ENCODE measurements around the gene SKA3. TPM values are rescaled to one million over a fixed set of nuclear protein-coding genes. Genes with fewer than 3 reads are reported as not detected.
A peak's percentile ranks its signal among the peaks of the same experiment; 100 is the strongest.
"Not testable (repeated sequence)": the region's sequence is repeated elsewhere in the genome, so short reads cannot be mapped to it uniquely, and the experiment has no call there.

Gene SKA3
- total RNA-seq (2014; rRNA removed; shearing (Covaris generic); ENCODE audit: low replicate concordance), result 13.3 and 18.5 TPM in 2 replicates

DNA sequence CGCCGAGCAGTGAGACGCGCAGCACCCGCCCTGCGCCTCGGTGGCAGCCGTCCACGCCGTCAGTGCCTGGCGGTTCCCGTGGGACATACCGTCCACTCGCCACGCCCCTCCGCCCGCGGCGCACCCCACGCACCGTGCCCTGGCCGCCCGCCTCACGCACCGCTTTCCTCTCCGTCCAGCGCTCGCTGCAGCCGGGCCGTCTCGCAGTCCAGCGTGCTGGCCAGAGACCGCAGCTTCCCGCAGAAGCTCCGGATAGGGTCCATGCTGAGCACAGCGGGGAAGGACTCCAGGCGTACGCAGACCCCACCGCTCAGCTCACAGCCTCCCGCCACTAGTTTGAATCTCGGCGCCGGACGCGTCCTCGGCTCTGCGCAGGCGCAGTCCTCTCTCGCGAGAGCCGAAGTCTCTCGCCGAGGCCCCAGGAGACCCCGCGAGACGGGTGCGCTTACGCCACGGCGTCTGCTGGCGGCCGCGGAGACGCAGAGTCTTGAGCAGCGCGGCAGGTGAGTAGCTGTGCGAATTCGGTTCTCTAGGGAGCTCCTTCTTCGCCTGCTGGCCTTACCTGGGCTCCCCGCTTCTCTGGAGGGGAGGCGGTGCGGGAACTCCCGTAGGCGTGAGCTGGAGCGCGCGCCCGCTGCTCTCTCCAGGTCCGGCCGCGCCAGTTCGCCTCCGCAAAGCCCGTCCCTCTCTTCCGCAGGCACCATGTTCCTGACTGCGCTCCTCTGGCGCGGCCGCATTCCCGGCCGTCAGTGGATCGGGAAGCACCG, at the start of gene SKA3, which contains the start of gene MRPL57:
SKA3 (minus strand) TSS at position 338 of the 767 bp plus-strand sequence; CDS start at position 263, 75 bp downstream.
MRPL57 (plus strand) TSS at position 444 of the 767 bp plus-strand sequence; CDS start at position 703, 259 bp downstream.
- Histone ChIP-seq H3K4me3 (peak within 1 kb of the TSS; percentile 80), H3K27me3 (no peaks in the 10 kb centered on the region), H3K36me3 (peaks cover 38% of the 10 kb centered on the region), H3K9me3 (no peaks in the 10 kb centered on the region; the same call in 1 of the 2 replicates)
- peak; percentile 92 for DNase-seq

DNA sequence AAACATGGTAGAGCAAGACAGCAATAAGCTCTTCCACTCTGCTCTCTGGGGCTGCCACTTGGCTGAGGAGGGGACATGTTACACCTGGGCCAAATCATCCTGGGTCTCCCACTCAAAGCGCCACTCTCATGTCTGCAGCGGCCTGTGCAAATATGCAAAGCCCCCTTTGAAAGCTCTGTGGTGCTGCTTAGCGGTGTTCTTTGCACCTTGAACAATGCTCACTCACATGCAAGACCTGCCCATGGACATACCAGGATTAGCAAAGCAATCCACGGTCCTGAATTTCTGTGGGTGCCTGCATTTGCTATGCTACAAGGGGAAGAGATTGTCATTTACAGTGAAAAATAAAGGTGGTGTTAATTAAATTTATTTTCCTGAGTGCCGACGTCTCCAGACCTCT, 48.7 kb upstream of the SKA3 start:
- Histone ChIP-seq H3K4me3 (no peak overlapping the region), H3K36me3 (no peaks in the 10 kb centered on the region), H3K27me3 (no peaks in the 10 kb centered on the region), H3K9me3 (peaks cover 7% of the 10 kb centered on the region)
- no peak for DNase-seq

DNA sequence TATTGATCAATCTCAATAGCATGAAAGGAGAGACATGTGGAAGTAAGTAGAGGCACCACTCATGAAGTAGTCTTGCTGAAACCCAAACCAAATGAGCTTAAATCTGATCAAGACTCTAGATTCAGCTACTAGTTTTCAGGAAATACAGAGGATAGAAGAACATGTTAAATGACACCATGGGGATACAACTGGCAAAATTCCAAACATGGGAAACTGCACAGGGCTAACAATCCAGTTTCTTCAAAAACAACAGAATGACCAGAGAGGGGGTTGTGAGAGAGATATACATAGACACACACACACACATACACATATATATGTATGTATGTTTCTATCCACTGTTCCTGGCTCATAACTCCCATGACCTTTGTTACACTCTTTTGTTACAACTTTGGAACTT, 44.9 kb upstream of the SKA3 start:
- Histone ChIP-seq H3K36me3 (no peaks in the 10 kb centered on the region), H3K27me3 (no peaks in the 10 kb centered on the region), H3K9me3 (peaks cover 7% of the 10 kb centered on the region), H3K4me3 (no peak overlapping the region)
- DNase-seq, result no peak

DNA sequence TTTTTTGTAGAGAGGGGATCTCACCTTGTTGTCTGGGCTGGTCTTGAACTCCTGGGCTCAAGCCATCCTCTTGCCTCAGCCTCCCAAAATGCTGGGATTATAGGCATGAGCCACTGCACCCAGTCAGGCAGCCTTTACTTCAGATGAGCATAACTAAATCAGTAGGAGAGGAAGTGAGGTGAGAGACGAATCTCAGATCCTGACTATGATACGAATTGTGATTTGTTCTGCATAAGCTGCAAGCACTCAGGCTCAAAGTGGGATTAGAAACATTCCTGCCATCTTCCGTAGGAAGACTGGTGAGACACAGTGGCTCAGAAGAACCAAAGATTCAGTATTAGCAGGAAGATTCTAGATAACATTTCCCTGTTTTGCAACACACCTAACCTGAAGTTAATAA, 43.4 kb upstream of the SKA3 start:
- H3K9me3 ChIP-seq, result not testable (repeated sequence)

DNA sequence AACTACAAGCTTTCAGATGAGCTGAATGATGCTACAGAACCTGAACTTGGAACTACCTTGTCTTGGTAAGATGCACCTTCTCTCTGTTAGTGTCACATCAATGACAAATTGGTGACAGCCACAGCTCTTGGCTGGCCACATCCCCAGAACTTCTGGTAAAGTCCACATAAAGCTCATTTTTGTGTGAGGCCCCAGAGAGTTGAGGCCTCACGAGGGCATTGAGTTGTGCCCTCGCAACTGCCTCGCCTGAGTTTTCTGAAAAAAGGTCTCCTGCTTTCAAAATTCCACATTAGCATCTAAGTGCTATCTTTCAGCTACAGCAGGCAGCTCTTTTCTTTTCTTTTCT, 42.7 kb upstream of the SKA3 start:
- Histone ChIP-seq H3K4me3 (no peak overlapping the region), H3K36me3 (no peaks in the 10 kb centered on the region), H3K27me3 (no peaks in the 10 kb centered on the region), H3K9me3 (peaks cover 7% of the 10 kb centered on the region)
- no peak for DNase-seq

More for the DNA sequence above, 43.4 kb upstream of the SKA3 start:
- not testable (repeated sequence) for H3K4me3 ChIP-seq, DNase-seq, H3K27me3 ChIP-seq, H3K36me3 ChIP-seq

DNA sequence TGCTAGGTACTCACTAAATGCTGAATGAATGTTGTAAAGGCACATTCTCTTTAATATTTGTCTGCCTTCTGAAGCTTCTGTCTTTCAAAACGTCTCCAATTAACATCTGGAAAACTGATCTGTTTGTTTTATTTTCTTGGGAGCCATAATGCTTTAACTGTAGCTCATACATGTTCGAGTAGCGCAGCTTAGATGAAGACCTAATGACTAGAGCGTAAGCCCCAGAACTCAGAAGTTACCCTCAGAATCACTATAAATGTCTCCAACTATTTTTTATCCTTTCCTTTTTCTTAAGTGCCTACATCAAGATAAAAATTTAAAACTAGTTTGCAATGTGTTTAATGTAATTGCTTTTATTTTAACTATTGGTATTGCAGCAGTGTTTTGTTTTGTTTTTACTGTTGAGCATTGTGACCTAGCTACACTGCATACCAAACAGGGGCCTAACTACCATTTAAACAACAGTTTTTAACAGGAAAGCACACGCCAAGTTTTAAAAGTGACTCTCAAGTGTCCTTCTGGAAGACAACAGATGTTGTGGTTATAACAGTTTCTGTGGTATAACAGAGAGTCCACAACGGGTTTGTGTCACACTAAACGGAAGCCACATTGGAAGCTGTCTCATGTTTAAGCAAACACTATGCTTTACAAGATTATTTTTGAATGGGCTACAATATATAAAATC, 42.1 kb upstream of the SKA3 start:
- Histone ChIP-seq H3K4me3 (no peak overlapping the region), H3K27me3 (peaks cover 2% of the 10 kb centered on the region; the same call in 1 of the 2 replicates), H3K9me3 (peaks cover 7% of the 10 kb centered on the region), H3K36me3 (no peaks in the 10 kb centered on the region)
- no peak for DNase-seq

DNA sequence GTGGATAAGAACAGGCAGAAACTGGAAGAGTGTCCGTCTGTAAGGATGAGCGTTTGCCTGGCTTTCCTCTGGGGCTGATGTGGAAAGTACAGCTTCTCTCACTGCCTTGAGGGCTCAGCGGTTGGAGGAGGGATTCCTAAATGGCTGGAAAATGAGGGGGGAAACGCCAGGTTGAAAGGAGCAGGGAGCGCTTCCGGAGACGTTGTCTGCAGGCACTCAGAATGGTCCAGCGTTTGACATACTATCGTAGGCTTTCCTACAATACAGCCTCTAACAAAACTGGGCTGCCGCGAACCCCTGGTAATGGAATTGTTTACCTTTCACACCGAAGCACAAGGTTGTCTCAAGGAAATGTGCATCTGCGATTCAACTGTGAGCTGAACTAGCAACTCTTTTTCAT, 40.0 kb upstream of the SKA3 start:
- DNase-seq, result no peak
- no peak overlapping the region for H3K4me3 ChIP-seq
- H3K27me3 ChIP-seq, result peaks cover 2% of the 10 kb centered on the region; the same call in 1 of the 2 replicates
- peaks cover 7% of the 10 kb centered on the region; the same call in 1 of the 2 replicates for H3K9me3 ChIP-seq
- H3K36me3 ChIP-seq, result no peaks in the 10 kb centered on the region

DNA sequence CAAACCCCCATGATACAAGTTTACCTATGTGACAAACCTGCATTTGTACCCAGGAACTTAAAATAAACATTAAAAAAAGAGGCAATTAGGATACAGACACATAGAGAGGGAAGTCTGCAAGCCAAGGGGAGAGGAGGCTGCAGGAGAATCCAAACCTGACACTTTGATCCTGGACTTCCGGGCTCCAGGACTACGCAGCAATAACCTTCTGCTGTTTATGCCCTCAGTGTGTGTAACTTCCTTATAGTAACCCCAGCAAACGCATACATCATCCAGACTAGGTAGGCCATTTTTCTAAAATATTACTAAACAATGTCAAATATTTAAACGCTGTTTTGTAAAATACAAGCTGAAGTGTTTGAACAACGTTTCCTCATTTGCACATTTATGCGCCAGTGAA, 39.1 kb upstream of the SKA3 start:
- H3K36me3 ChIP-seq, H3K4me3 ChIP-seq, H3K9me3 ChIP-seq, H3K27me3 ChIP-seq, DNase-seq: not testable (repeated sequence)

DNA sequence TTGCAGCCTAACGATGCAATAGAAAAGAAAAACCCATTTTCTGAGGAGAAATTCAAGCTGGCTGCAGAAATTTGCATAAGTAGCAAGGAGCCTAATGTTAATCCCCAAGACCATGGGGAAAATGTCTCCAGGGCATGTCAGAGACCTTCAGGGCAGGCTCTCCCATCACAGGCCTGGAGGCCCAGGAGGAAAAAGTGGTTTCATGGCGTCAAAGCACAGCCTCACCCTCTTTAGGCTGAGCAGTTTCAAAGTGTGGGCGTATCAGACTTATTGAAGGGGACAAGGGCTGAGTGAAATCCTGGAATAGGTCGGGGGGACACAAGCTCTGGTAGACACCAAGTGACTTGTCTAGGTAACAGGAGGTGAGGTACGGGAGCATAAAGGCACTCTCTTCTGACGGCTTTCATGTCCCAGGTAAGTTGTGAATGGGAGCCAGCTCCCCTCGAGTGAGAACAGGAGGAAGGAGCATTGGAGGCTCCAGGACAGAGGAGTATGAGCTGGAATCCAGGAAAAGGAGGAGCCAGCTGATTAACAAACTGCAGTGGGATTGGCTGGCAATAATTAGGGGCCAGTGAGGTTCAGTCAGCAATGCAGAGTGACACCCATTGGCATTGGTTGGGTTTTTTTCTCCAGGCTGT, 35.9 kb upstream of the SKA3 start:
- 0 out of 2 replicates have a peak, but pooled peaks cover 5% of the 10 kb centered on the region for H3K9me3 ChIP-seq
- DNase-seq, result no peak
- H3K36me3 ChIP-seq, result no peaks in the 10 kb centered on the region
- H3K27me3 ChIP-seq, result peaks cover 2% of the 10 kb centered on the region; the same call in 1 of the 2 replicates
- no peak overlapping the region for H3K4me3 ChIP-seq

DNA sequence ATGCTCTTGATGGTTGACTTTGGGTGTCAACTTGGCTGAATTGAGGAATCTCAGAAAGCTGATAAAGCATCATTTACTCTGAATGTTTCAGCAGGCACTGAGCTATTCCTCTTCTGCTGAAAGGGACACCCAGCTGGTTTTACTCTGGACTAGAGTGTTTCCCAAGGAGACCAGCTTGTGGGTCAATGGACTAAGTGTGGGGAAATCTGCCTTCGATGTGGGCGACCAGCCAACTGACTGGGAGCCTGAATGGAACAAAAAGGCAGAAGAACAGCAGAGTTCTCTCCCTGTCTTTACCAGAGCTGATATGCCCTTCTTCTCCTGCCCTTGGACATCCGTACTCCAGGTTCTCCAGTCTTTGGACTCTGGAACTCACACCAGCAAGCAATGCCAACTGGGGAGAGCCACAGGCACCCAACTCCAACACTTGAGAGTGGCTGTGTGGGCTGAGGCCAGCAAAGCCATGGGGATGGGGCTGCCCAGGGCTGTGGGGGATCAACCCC, 32.4 kb upstream of the SKA3 start:
- H3K36me3 ChIP-seq, result no peaks in the 10 kb centered on the region
- no peak overlapping the region for H3K4me3 ChIP-seq
- H3K27me3 ChIP-seq, result no peaks in the 10 kb centered on the region; the same call in 1 of the 2 replicates
- DNase-seq, result no peak
- 0 out of 2 replicates have a peak, but pooled peaks cover 5% of the 10 kb centered on the region for H3K9me3 ChIP-seq

DNA sequence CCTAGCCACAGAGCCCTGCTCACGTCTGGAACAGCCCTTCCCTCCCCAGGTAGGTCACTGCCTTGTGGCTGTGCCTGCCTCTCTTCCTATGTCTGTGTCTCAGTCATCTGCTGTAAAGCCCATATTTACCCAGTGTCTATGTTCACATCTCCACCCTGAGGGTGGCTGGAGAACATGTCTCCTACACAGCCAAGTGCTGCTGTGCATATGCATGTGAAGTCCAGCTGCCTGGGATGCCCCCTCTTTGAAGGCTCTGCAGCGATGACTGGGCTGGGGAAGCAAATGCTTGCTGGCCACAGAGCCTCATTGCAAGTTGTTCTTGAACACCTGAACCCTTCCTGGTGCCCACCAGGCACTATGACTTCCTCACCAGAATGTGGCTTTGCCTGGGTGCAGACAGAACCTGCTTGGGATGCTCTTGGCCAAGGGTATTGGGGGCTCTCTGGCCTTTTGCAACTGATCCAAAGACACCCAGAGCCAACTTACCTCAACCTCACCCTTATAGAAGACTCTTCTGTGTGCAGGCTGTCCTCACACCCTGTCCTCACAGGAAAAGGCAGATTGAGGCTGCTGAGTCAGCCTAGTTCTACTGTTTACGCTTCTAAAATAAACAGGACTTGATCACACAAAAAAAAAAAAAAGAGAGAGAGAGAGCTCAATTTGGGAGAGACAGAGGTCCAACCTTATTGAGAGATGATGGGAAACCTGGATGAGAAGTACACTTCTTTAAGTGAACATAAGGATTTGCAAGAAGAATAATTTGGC, 26.6 kb upstream of the SKA3 start:
- H3K9me3 ChIP-seq, result no peaks in the 10 kb centered on the region
- H3K36me3 ChIP-seq, result no peaks in the 10 kb centered on the region
- DNase-seq, result peak; percentile 21
- H3K27me3 ChIP-seq, result no peaks in the 10 kb centered on the region
- H3K4me3 ChIP-seq, result no peak overlapping the region

DNA sequence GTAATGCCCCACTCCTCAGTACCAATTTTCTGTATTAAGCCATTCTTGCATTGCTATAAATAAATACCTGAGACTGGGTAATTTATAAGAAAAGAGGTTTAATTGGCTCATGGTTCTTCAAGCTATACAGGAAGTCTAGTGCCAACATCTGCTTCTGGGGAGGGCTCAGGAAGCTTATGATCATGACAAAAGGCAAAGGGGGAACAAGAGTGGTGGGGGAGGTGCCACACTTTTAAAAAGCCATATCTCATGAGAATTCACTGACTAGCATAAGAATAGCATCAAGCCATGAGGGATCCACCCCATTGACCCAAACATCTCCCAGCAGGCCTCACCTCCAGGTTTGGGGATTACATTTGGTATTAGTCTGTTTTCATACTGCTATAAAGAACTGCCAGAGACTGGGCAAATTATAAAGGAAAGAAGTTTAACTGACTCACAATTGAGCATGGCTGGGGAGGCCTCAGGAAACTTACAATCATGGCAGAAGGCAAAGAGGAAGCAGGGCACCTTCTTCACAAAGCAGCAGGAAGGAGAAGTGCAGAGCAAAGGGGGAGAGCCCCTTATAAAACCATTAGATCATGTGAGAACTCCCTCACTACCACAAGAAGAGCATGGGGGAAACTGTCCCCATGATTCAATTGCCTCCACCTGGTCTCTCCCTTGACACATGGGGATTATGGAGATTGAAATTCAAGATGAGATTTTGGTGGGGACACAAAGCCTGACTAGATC, 25.3 kb upstream of the SKA3 start:
- H3K36me3 ChIP-seq, H3K4me3 ChIP-seq, DNase-seq, H3K9me3 ChIP-seq, H3K27me3 ChIP-seq: not testable (repeated sequence)

DNA sequence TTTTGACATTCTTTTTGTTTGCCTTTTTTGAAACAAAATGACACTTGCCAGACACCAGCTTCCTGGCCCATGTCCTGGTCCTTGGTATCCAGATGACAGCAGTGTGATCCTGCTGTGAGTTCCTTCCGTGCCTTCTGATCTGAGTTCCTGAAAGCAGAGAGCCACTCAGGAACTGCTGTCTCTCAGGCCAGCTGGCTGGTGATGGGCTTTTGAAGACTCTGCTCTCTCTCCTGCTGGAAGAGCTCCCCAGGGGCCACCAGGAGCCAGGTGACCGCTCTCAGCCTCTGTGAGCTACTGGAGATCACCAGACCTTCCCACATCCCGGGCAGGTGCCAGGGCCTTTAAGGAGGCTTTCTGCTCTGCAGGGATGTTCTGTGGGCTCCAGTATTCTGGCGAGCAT, 22.0 kb upstream of the SKA3 start:
- H3K36me3 ChIP-seq, H3K9me3 ChIP-seq: not testable (repeated sequence)

DNA sequence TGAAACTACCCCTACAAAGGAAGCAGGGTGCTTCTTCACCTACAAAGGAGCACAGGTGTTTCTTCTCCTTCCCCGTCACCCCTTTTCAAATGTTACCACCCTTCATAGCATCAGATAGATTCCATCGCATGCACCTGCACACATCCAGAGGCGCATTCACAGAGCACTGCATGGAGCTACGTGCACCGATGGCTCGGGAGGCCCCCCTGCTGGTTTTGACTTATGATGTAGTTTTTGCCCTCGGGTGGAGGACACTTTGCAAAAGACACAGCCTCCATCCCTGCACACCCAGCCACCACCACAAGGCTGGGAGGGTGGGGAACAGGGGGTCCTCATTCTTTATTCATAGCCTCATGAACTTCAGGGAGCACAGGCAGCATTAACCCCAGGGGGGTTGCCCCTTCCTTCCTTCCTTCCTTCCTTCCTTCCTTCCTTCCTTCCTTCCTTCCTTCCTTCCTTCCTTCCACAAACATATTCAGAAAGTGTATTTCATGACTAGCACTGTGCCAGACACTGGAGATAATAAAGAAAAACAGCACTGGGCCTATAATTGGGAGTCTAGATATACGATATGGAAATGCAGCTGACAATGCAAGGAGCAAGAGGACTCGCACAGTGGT, 21.4 kb upstream of the SKA3 start:
- H3K36me3 ChIP-seq, DNase-seq, H3K9me3 ChIP-seq, H3K27me3 ChIP-seq, H3K4me3 ChIP-seq: not testable (repeated sequence)

More for the DNA sequence above, 22.0 kb upstream of the SKA3 start:
- not testable (repeated sequence) for DNase-seq, H3K4me3 ChIP-seq, H3K27me3 ChIP-seq

DNA sequence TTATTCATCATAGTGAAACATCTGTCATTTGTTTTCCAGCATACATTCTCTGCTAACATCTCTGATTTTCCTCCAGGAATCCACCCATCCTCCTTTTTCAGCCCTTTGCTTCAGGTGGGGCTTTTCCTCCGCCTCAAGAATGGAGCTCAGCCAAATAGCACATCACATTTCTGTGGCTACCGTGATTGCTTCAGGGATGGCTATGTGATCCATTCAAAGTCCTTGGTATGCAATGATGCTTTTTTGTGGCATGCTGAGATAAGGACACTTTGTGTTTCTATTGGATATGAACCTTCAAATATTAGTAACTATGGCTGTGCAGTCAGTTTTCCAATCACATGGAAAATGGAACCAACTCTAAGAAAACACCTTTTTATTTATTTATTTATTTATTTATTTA, 18.4 kb upstream of the SKA3 start:
- not testable (repeated sequence) for H3K9me3 ChIP-seq, H3K27me3 ChIP-seq, H3K4me3 ChIP-seq, DNase-seq, H3K36me3 ChIP-seq
